Measurements from ENCODE around the gene TIGD1.

TIGD1 gene

DNA sequence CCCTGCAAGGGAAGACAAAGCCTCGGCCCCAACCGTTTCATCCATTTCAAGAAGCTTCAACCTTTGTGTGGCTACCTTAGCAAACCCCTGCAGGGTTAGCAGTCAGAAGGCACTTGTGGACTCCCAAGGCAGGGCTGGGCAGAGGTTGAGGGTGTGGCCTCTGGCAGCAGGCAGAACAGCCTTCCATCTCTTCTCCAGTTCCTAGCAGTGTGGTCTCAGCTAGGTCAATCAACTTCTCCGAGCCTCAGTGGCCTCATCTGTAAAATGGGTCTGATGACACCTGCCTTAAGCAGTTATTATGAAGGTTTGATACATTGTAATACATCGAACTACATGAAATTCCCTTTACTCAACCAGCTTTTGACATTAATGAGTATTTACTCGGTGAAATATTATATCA is 37.0 kb downstream of the TIGD1 start:
- peaks cover 3% of the 10 kb centered on the region; the same call in 1 of the 2 replicates for H3K27me3 ChIP-seq (replicated peaks; ENCODE audit: insufficient read depth, low read length)
- H3K4me2 ChIP-seq (ENCODE audit: low read depth, low read length) = no peak overlapping the region
- TF ChIP-seq EZH2phosphoT487 (IDR thresholded peaks at IDR 0.05; ENCODE audit: low read length) (no peak), EZH2 (optimal IDR thresholded peaks at IDR 0.05; ENCODE audit: low read depth, low read length) (no peak), CTCF (IDR thresholded peaks at IDR 0.05; ENCODE audit: low read length) (no peak)
- H3K36me3 ChIP-seq (replicated peaks; ENCODE audit: insufficient read depth, low read length) = no peaks in the 10 kb centered on the region
- no peaks in the 10 kb centered on the region for H4K20me1 ChIP-seq (ENCODE audit: insufficient read depth, low read length)
- no peaks in the 10 kb centered on the region for H3K4me1 ChIP-seq (ENCODE audit: low read length)
- H3K27ac ChIP-seq (ENCODE audit: low read length) = no peak overlapping the region
- H3K9me2 ChIP-seq (replicated peaks; ENCODE audit: insufficient read depth, low read length) = no peaks in the 10 kb centered on the region
- no peaks in the 10 kb centered on the region for H3F3A ChIP-seq (ENCODE audit: insufficient read depth, low read length)
- H3K79me2 ChIP-seq (ENCODE audit: low read length) = no peaks in the 10 kb centered on the region
- H3K9me3 ChIP-seq (replicated peaks; ENCODE audit: insufficient read depth, low read length) = no peaks in the 10 kb centered on the region
- no peak overlapping the region for H3K9ac ChIP-seq (ENCODE audit: low read length)
- no peak overlapping the region for H2AFZ ChIP-seq (ENCODE audit: low read length)
- no peak for DNase-seq
- no peak overlapping the region for H3K4me3 ChIP-seq (ENCODE audit: low read length)

GRCh38 chr2:232512602-232513001 is 37.8 kb downstream of the TIGD1 start:
- Histone ChIP-seq H3K36me3 (replicated peaks; ENCODE audit: insufficient read depth, low read length) (no peaks in the 10 kb centered on the region), H3K4me2 (ENCODE audit: low read depth, low read length) (no peak overlapping the region), H3K9me3 (replicated peaks; ENCODE audit: insufficient read depth, low read length) (no peaks in the 10 kb centered on the region), H3K9ac (ENCODE audit: low read length) (no peak overlapping the region), H4K20me1 (ENCODE audit: insufficient read depth, low read length) (no peaks in the 10 kb centered on the region), H3K4me3 (ENCODE audit: low read length) (no peak overlapping the region), H3F3A (ENCODE audit: insufficient read depth, low read length) (no peaks in the 10 kb centered on the region), H3K4me1 (ENCODE audit: low read length) (no peaks in the 10 kb centered on the region), H2AFZ (ENCODE audit: low read length) (no peak overlapping the region), H3K27me3 (replicated peaks; ENCODE audit: insufficient read depth, low read length) (peaks cover 4% of the 10 kb centered on the region; the same call in 1 of the 2 replicates), H3K79me2 (ENCODE audit: low read length) (no peaks in the 10 kb centered on the region), H3K9me2 (replicated peaks; ENCODE audit: insufficient read depth, low read length) (no peaks in the 10 kb centered on the region), H3K27ac (ENCODE audit: low read length) (no peak overlapping the region)
- TF ChIP-seq EZH2 (optimal IDR thresholded peaks at IDR 0.05; ENCODE audit: low read depth, low read length) = no peak
- TF ChIP-seq EZH2phosphoT487 (IDR thresholded peaks at IDR 0.05; ENCODE audit: low read length) = no peak
- no peak for TF ChIP-seq CTCF (IDR thresholded peaks at IDR 0.05; ENCODE audit: low read length)
- no peak for DNase-seq

- H3K4me3 ChIP-seq (ENCODE audit: low read length) = no peak overlapping the region
- DNase-seq = no peak
- no peaks in the 10 kb centered on the region for H4K20me1 ChIP-seq (ENCODE audit: insufficient read depth, low read length)
- H3K4me1 ChIP-seq (ENCODE audit: low read length) = no peaks in the 10 kb centered on the region
- H2AFZ ChIP-seq (ENCODE audit: low read length) = no peak overlapping the region
- peaks cover 4% of the 10 kb centered on the region; the same call in 1 of the 2 replicates for H3K27me3 ChIP-seq (replicated peaks; ENCODE audit: insufficient read depth, low read length)
- H3K9me3 ChIP-seq (replicated peaks; ENCODE audit: insufficient read depth, low read length) = no peaks in the 10 kb centered on the region
- TF ChIP-seq CTCF (IDR thresholded peaks at IDR 0.05; ENCODE audit: low read length) = no peak
- no peak for TF ChIP-seq EZH2phosphoT487 (IDR thresholded peaks at IDR 0.05; ENCODE audit: low read length)
- no peak for TF ChIP-seq EZH2 (optimal IDR thresholded peaks at IDR 0.05; ENCODE audit: low read depth, low read length)
- H3K4me2 ChIP-seq (ENCODE audit: low read depth, low read length) = no peak overlapping the region
- H3F3A ChIP-seq (ENCODE audit: insufficient read depth, low read length) = no peaks in the 10 kb centered on the region
- H3K79me2 ChIP-seq (ENCODE audit: low read length) = no peaks in the 10 kb centered on the region
- H3K9me2 ChIP-seq (replicated peaks; ENCODE audit: insufficient read depth, low read length) = no peaks in the 10 kb centered on the region
- no peak overlapping the region for H3K27ac ChIP-seq (ENCODE audit: low read length)
- H3K9ac ChIP-seq (ENCODE audit: low read length) = no peak overlapping the region
- no peaks in the 10 kb centered on the region for H3K36me3 ChIP-seq (replicated peaks; ENCODE audit: insufficient read depth, low read length)
Observed at GRCh38 chr2:232511336-232511890, 38.9 kb downstream of the TIGD1 start.

Measured in MM.1S (cell line).